HG03159 (cell line): ENCODE measurements around the gene UIMC1.

Source experiments
- ATAC-seq: cut with Tn5 transposase; IDR thresholded peaks from one replicate; pipeline ENCODE4 v1.9.1; 2021; ENCODE audit warnings: mild to moderate bottlenecking, moderate library complexity; ENCODE audit not compliant: unreplicated experiment

UIMC1 gene

DNA sequence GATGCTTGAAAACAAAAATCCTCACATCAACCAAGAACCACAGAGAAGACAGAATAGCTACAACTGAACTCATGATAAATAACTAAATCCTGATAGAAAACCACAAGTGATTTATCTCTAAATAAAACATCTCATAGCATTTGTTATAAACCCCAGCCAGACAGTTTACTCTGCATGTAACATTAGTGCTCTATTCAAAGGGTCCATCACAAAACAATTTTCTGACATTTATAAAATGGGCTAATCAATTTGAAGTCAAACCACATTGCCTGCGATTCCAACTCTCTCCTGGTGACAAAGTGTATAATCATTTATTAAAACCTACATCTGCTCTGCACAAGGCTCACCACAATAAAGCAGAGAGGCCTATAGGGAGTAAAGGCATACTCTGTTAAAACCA is 49.8 kb downstream of the UIMC1 start:
- ATAC-seq: no peak

DNA sequence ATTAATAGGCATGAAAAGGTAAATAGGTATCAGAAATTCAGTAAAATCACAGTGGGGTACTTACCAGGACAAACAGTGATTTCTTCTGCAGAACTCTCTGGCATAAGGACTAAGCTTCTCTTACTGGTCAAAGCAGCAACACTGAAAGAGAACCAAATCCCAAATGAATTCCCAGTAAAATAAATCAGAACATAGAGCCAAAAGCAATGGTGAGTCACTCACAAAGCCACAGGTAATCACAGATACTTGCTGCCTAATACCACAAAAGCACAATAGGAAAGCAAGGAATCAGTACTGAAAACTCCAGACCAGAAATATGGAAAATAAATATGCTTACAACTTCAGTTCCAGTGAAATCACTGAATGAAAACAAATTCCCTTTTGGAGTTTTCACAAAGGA is 50.7 kb downstream of the UIMC1 start:
- ATAC-seq: no peak

DNA sequence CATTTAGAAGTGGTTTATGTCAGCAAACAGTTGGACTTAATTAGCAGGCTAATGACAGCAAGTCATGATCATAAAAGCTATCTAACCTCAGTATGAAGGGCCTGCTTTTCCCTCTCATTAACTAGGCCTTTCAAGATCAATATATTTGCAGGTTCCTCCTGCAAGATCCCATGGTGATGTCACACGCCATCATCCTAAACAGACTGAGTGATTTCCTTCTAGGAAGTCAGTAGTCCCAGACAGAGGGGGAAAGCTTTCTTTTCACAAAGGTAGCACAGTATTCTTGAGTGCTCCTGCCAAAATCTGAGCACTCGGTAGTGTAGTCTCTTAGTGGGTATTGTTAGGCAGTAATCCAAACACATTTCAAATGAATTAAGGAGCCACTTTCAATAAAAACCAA is 52.5 kb downstream of the UIMC1 start:
- ATAC-seq: no peak

DNA sequence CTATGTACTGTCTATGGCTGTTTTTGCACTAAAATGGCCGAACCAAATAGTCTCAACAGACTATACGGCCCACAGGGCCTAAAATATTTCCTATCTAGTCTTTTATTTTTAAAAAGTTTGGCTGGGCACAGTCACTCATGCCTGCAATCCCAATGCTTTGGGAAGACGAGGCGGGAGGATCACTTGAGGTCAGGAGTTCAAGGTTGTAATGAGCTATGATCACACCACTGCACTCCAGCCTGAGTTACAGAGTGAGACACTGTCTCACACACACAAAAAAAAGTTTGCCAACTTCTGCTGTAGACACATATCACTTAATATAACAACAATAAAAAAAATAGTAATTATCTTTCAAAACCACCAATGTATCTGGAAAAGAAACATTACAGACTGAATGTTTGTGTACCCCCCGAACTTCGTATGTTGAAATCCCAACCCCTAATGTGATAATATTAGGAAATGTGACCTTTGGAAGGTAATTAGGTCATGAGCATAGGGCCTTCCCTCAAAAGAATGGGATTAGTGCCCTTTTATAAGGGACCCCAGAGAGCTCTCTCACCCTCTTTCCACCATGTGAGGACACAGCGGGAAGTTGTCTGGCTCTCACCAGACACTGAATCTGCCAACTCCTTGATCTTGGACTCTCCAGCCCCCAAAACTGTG is 53.9 kb downstream of the UIMC1 start:
- ATAC-seq: no peak

DNA sequence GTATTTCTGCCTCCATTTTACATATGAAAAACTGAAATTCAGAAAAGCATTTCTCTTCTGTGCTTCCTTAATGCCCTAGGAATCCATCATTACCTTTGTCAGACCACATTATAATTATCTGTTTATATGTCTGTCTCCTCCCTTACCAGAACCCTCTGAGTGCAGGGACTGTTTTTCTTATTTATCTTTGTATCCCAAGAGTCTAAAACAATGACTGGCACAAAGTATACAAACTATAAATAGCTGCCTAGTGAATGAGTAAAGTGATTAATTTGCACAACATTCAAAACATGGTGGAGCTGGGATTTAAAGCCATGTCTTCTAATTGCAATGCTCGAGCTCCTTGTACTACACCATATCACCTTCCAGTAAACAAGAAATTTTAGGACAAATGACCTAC is 58.1 kb downstream of the UIMC1 start:
- no peak for ATAC-seq

DNA sequence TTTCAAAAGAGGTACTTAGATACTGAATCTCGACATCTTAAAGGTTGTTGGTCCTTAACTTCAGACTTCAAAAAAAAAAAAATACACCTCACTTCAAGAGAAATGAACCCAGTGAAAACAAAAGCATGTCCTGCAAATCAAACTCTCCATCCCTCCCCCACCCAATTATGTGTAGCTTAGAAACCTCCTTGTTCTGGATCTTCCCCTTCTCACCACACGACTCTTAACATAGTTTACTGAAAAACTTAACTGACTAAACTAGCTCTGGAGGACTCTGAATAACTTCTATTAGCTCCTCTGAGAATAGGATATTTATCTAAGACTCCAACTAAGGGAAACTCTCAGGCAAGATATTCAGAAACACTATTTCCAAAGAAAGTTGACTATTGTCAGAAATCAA is 58.7 kb downstream of the UIMC1 start:
- no peak for ATAC-seq

DNA sequence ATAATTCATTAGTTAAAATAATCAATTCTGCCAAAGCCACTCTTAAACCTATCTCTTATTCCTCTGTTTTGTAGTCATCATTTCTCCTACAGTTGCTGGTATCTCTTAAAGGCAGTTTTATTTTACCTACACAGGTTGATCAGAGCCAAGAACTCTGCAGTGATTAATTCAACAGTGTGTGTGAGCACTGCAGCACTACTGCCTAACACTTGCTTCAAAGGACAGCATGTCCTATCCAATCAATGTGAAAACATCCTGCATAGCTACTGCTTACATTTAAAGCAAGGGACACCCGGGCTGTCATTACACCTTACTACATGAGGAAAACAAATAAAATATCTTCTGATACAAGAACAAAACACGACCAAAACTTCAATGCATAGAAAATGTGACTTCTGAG is 62.3 kb downstream of the UIMC1 start:
- no peak for ATAC-seq

DNA sequence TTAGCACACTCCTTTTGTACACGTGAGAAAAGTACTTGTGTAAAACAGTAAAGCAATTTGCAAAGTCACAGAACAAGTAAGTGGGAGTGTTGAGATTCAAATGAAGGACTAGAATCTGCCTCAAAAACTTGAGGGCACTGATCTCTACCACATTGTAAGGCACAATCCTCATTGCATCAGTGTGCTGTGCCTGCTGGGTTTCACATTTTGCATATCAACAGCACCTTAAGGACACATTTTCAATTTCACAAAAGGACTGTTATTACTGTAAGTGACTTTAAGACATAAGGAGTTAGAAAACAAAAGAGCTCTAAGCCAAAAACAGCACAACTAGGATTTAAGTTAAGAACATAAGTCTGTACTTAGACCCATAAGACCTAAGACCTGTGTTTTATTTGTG is 62.8 kb downstream of the UIMC1 start:
- ATAC-seq: no peak

DNA sequence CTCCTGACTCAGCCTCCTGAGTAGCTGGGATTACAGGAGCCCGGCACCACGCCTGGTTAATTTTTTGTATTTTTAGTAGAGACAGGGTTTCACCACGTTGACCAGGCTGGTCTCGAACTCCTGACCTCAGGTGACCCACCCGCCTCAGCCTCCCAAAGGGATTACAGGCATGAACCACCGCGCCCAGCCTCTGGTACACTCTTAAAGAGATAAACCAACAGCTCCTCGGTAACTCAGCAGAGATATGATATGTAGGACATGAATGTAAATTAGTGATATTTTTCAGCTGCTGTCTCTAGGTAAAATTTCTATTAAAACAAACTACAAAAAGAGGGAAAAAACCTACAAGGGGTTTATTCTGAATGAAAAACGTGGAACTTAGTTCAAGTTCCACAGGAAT is 64.6 kb downstream of the UIMC1 start:
- no peak for ATAC-seq

DNA sequence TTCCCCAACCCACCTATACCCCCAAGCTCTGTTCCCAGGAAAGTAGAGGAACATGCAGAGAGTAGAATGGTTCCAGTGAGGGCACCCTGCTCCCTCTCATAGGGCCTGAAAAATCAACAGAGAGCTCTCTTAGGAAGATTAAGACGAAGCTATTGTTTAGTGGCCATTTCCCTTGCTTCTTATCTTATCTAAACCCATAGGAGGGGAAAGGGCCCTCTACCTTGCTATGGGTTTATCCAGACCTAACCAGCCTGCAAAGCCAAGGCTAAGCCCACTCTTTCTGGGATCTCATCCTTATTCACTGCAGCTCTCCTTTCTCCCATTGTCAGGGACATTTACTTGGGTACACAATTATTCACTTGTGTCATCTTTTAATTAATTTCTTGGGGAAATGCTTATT is 68.1 kb downstream of the UIMC1 start:
- no peak for ATAC-seq

DNA sequence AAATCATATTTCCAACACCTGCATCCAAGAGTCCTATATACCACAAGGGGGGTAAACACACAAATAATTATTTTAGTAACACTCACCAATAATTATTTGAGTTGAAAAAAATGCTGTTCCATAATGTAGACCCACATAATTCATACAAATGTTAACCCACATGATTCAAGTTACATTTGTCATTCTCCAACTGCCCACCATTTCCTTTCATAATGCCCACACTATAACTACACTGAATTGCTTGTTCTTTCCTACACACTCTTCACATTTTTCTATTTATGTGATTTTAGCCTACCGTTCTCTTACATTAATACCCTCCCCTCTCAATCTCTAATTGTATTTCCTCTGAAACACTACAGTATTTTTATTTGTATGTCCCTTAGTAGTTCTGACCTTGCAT is 71.6 kb downstream of the UIMC1 start:
- ATAC-seq: no peak

DNA sequence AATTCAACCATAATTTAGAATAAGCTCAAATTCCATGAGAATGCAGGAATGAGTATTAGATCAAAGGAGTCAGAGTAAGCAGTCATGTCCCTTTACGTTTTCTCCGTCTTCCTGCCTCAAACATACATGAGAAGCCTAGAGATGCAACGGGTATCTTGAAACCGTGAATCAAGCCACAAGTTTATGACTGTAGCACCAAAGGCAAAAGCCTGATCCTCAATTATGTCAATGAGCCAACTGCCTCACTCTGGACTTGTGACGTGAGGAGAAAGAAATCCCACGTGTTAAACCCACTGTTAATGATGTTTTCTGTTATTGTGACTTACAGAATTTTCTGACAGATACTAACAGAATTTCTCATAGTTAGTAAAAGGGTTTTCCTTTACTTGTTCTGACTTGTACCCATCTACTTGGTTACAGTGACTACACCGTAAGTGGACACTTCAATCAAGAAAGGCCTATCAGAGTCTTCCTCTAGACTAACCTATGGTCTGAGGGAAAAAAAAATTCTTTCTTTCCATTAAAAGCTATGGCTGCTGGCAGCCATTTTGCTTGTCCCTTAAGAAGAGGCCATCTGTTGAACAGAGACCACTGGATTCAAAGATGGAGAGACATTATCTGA is 72.2 kb downstream of the UIMC1 start:
- no peak for ATAC-seq

DNA sequence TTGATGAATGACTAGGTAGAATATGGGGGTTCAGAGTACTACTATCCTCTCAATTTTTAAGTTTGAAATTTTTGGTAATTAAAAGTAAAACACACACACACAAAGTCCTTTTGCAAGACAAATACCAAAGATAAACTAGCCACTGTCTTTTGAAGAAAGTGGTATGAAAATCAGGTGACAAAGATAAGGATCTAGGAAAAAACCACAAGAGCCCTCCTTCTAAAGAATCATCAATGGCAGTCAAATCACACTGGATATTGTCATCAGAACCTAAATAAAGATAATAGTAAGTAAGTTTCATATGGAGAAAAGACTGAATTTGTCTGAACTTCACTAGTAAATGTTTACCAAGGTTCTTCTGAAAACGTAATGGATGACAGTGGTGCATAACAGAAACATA is 76.9 kb downstream of the UIMC1 start:
- ATAC-seq: no peak

DNA sequence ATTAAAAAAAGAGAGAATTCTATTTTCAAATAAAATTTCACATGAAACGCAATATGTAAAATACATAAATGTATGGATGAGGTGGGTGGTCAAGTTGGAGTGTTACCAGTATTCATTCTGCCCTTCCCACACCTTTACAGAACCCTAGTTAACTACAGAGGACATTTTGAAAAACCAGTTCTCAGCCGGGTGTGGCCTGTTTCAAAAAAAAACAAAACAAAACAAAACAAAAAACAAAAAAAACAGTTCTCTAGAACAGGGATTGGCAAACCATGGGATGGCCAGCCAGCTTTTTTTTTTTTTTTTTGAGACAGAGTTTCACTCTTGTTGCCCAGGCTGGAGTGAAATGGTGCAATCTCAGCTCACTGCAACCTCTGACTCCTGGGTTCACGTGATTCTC is 79.0 kb downstream of the UIMC1 start:
- no peak for ATAC-seq

DNA sequence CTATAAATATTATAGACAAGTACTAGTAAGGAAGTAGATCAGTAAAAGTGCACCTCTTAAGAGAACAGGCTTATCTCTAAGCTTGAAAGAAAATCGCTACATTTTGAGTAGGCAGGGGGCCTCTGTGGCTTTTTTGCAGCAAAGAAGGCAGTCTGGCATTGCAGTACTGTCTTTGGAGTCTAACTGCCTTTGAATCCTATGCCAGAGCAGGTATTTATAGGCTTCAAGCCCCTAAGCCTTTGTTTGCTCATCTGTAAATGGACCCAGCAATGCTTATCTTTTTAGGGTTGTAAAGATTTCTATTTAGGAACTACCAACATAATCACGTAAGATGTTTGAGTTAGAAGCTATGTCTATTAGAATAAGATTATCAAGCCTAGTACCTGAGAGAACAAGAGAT is 83.8 kb downstream of the UIMC1 start:
- ATAC-seq: no peak

DNA sequence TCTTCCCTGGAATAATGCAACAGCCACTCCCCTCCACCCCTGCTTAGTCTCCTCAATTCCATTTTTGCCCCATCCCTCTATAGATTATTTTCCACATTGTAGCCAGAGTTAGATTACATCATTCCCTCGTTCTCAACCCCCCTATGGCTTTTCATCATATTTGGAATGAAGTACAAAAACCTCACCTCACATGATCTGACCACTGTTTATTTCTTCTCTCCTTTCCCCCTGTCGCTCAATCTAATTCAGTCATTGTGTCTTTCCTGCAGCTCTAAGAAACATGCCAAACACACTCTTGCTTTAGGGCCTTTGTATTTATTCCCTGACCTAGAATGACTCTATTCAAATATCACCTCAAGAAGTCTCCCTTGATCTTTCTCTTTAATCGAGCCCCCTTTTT is 84.9 kb downstream of the UIMC1 start:
- no peak for ATAC-seq

DNA sequence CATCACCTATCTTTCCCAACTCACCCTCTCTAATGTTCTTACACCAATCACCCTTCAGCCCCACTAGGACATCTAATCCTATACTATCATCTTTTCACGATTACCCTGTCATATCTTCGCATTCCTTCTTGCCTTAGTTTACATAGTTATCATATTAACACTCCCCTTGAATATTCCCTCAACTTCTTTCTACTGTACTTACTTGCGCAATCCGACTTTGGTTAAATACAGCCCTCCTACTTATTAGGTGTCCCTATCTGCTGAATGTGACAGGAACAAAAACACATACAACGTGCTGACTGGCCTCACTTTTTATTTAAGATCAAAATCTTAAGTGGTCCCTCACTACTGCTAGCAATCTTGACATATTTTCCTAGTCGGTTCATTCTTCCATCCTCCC is 88.0 kb downstream of the UIMC1 start:
- ATAC-seq: no peak

DNA sequence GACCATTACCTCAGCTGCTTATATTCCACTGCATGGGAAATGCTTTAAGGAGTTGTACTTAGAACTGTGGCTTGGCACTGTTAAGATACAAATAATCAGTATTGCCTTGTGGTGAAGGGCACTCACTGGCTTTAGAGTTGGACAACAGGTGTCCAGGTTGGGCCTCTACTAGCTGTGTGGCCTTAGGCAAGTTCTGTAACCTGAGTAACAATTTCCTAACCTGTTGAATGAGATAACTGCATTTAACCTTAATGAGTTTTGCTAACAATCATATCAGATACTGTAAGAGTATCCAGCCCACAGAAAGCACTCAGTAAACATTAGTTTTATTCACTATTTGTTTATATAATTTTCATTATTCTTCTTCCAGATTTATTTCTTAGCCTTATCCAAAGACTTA is 90.2 kb downstream of the UIMC1 start:
- ATAC-seq: no peak

DNA sequence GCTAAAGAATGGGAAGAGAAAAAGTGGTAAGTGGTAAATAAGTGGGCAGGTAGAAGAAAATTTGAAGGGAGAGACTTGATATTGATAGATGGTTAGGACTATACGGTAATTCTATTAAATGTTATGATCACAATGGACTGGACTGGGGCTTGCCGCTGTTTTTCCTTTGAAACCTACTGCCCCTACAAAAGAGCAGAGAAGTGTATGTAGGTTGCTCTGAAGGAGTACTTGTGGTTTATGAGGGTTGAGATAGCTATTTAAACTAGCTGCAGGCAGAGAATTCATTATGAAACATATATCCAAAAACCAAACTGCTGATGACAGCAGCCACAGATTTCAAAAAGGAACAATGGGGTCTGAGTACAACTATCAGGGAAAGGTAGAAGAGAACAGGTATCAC is 90.7 kb downstream of the UIMC1 start:
- ATAC-seq: no peak

DNA sequence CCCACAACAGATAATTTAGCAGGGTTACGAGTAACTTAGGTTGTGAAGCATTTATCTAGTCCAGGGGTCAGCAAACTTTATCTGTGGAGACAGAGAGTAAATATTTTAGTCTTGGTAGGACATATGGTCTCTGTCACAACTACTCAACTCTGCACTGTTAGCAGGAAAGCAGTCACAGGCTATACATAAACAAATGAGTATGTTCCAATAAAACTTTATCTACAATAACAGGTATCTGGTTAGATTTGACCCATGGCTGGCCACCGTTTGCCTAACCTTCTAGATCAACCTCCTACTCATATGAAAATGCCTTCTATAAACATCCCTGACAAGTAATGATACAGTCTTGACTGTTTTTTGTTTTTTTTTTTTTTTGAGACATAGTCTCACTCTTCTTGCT is 94.5 kb downstream of the UIMC1 start:
- no peak for ATAC-seq

DNA sequence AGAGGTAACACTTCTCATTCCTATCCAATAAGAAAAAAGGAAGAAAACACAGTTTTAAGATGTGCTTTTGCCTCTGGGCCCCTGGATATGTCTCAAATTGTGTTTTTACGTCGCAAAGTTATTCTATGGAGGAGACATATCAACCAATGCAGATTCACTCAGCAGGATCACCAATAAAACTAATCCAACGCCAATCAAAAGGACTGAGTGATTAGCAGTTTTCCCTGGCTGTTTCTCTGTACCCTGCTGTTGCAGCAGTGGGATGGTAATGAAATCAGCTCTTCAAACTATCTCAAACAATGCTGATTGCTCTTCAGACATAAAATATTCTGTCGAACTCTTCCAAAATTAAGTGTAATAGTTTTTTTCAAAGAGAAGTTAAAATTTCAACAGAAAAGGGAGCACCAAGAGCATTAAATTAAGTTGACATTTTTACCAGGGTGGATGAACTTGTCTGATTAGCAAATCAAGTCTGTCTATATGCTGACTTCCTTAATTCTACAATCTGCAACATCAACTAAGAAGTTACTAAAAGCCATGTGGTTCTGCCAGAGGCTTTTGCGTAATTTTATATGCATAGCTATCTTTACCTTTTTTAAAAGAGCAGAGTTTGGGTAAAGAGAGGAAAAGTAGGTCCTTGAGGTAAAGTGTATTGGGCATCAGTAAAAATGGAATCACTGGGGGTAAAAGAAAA is 97.8 kb downstream of the UIMC1 start:
- no peak for ATAC-seq

DNA sequence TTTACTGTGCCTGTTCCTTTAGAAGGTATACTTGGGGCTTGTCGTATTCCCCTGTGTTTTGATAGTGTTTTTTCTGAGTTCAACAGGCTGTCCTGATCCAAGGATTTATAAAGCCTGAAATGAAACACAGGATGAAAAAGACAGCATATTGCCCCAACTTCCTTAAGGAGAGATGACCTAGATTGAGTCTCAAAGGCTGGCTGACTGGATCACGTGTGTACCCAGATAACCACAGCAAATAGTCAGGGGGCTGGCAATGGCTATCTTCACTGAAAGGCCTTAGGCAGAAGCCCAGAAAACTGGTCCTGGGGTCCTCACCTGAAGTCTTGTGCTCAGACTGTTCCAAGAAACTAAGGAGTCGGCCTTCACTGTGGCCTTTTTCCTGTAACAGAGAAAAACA is 99.8 kb downstream of the UIMC1 start:
- no peak for ATAC-seq

DNA sequence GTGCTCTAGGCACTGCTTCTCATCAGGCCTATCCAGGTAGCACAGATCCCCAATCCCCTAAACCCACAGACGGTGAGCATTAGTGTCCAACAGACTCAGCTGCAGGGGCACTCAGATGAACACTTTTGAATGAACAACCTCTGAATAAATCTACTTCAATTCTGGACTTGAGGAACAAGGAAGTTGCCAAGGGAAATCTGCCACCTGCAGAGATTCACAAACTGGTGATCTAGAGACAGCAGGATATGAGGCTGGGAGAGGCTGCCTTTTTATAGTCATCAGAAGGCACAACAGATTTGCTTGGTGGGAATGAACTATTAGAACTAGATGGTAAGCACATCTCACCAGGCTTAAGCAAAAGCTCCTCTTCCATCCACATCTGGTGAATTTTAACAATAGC is 100.5 kb downstream of the UIMC1 start:
- no peak for ATAC-seq
